RWPE2 (cell line): Measurements from ENCODE around the gene ATP5F1E.

Source experiments
- ATAC-seq: fragments of 200-7000 bp; cut with Tn5 transposase; 3 replicates; pipeline ENCODE4 v1.9.1; 2021; ENCODE audit warnings: low read depth
- DNase-seq: peaks from one replicate; pipeline ENCODE4 v3.0.0-alpha.2; 2020; ENCODE audit warnings: low spot score
- H3K27ac ChIP-seq: fragments of 450-650 bp; 2 replicates; pipeline ENCODE4 v1.5.1; 2017; ENCODE audit warnings: mild to moderate bottlenecking; ENCODE audit not compliant: poor library complexity, severe bottlenecking
- H3K27me3 ChIP-seq: fragments of 250-450 bp; sonication (Bioruptor Pico); 2 replicates; pipeline ENCODE4 v1.5.1; 2021; ENCODE audit warnings: mild to moderate bottlenecking, moderate library complexity; ENCODE audit not compliant: insufficient read depth, poor library complexity, severe bottlenecking
- H3K36me3 ChIP-seq: fragments of 250-450 bp; sonication (Bioruptor Pico); 2 replicates; pipeline ENCODE4 v1.5.1; 2020; ENCODE audit warnings: low read depth, mild to moderate bottlenecking, moderate library complexity
- H3K4me1 ChIP-seq: fragments of 250-450 bp; sonication (Bioruptor Pico); 2 replicates; pipeline ENCODE4 v1.5.1; 2021; ENCODE audit warnings: mild to moderate bottlenecking, moderate library complexity; ENCODE audit not compliant: insufficient read depth, poor library complexity, severe bottlenecking
- H3K4me3 ChIP-seq: fragments of 250-450 bp; sonication (Bioruptor Pico); 2 replicates; pipeline ENCODE4 v1.5.1; 2021; ENCODE audit warnings: mild to moderate bottlenecking, moderate library complexity; ENCODE audit not compliant: severe bottlenecking
- H3K9me3 ChIP-seq: fragments of 250-450 bp; sonication (Bioruptor Pico); 2 replicates; pipeline ENCODE4 v1.5.1; 2021; ENCODE audit warnings: mild to moderate bottlenecking, moderate library complexity; ENCODE audit not compliant: severe bottlenecking
- TF ChIP-seq, protein P1 (sequence below): fragments of 450-650 bp; IDR thresholded peaks from one replicate; pipeline ENCODE4 v1.5.1; 2017; ENCODE audit warnings: mild to moderate bottlenecking, moderate library complexity; ENCODE audit not compliant: poor library complexity, severe bottlenecking

ATP5F1E gene

DNA sequence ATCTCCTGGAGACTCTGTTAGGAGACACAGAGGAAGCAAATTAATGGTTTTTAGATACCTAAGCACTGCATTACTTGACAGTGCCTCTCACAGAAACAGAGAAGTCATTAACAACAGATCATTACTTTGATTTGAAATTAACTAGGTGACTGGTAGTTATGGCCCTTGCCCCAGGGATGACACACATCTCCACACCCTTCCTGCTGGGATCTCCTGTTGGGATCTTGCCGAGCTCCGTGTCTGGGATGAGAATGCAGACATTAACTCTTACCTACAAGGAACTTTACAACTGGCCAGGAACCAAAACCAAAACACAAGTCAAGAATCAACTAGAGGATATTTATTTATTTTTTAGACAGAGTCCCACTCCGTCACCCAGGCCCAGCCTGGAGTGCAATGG is 12.7 kb upstream of the ATP5F1E start:
- TF ChIP-seq, protein P1, sequence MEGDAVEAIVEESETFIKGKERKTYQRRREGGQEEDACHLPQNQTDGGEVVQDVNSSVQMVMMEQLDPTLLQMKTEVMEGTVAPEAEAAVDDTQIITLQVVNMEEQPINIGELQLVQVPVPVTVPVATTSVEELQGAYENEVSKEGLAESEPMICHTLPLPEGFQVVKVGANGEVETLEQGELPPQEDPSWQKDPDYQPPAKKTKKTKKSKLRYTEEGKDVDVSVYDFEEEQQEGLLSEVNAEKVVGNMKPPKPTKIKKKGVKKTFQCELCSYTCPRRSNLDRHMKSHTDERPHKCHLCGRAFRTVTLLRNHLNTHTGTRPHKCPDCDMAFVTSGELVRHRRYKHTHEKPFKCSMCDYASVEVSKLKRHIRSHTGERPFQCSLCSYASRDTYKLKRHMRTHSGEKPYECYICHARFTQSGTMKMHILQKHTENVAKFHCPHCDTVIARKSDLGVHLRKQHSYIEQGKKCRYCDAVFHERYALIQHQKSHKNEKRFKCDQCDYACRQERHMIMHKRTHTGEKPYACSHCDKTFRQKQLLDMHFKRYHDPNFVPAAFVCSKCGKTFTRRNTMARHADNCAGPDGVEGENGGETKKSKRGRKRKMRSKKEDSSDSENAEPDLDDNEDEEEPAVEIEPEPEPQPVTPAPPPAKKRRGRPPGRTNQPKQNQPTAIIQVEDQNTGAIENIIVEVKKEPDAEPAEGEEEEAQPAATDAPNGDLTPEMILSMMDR, result no peak
- Histone ChIP-seq H3K27me3 (no peaks in the 10 kb centered on the region), H3K36me3 (peaks cover 20% of the 10 kb centered on the region), H3K4me3 (no peak overlapping the region), H3K4me1 (peaks cover 38% of the 10 kb centered on the region), H3K27ac (peak overlapping the region; percentile 55), H3K9me3 (no peaks in the 10 kb centered on the region)
- DNase-seq (no peak), ATAC-seq (no peak)

DNA sequence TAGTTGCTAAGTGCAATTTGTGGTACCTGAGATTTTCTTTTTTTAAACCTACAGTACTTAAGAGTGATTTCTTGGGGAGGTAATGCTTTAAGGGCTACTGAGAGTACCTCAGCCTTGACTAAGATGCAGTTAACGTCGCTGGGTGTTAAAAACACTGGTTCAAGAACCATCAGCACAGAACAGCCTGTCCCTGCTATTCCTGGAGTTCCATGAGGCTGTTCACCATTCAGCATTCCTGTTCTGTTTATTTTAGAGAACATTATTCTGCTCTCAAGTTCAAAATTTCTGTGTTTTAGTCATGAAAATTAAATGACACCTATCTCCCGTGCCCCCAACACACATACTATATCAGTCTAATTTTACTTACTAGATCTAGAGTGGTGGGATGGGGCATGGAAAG is 12.2 kb upstream of the ATP5F1E start:
- TF ChIP-seq, protein P1, result no peak
- no peak overlapping the region for H3K4me3 ChIP-seq
- H3K9me3 ChIP-seq, result no peaks in the 10 kb centered on the region
- DNase-seq, result no peak
- ATAC-seq, result no peak
- no peaks in the 10 kb centered on the region for H3K27me3 ChIP-seq
- H3K36me3 ChIP-seq, result peaks cover 25% of the 10 kb centered on the region
- H3K4me1 ChIP-seq, result peaks cover 43% of the 10 kb centered on the region
- H3K27ac ChIP-seq, result peak overlapping the region; percentile 55

DNA sequence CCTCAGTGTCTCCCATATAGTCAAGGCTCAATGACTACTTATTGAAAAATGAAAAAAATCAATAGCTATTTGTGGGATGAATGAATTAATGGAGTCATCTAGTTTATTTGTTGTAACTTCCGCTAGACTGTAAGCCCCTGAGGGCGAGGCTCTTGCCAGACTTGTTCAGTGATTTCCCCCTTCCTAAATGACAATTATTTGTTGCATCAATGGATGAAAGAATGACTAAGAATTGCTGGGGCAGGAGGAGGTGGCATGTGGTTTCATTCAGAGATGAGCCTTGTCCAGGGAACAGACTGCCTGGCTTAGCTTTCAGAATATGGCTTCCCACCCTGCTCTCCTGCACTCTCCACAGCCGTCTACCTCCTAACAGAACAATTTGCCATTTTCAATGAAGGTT is 11.6 kb upstream of the ATP5F1E start:
- Histone ChIP-seq H3K36me3 (peaks cover 31% of the 10 kb centered on the region), H3K9me3 (no peaks in the 10 kb centered on the region), H3K4me3 (no peak overlapping the region), H3K27ac (peak overlapping the region; percentile 55), H3K27me3 (no peaks in the 10 kb centered on the region), H3K4me1 (peaks cover 49% of the 10 kb centered on the region)
- TF ChIP-seq, protein P1, result no peak
- ATAC-seq (no peak), DNase-seq (no peak)

DNA sequence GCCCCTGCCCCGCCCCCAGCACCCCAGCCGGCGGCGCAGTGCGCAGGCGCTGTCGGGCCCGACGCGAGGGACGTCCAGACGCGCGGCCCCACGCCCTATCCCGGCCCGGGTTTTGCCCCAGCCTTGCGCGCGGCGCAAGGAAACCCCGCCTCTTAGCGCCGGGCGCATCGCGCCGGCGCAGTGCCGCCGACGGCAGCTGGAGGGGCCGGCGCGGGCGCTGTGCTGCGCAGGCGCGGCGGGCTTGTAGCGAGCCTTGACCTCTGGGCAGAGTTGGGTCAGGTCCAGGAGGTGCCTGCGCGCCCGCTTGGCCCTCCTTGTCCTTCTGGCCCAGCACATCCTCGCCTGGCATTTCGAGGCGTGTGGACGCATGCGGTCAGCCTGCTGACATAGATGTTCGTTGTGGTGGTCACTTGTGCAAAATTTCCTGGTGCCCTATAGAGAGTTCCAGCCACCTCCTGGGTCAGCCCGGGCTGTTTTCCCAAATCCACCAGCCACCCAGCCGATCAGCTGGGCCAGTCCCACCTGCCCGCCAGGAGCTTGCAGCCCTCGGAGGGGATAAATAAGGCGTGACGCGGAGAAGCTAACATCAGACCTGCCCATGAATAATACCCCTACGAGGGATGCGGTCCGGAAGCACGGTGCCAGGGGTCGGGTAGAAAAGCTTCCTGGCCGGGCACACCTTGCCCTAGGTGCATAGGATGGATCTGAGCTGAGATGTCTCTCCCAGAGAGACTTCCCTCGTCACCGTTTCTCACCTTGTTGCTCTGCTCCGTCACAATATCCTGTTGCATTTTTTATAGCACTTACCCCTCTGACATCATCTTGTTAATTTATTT is 10.9 kb upstream of the ATP5F1E start:
- peak; percentile 99 for DNase-seq
- peaks cover 43% of the 10 kb centered on the region for H3K4me1 ChIP-seq

More for the DNA sequence above, 10.9 kb upstream of the ATP5F1E start:
- H3K27ac ChIP-seq, result peak overlapping the region; percentile 55
- no peaks in the 10 kb centered on the region for H3K27me3 ChIP-seq
- peaks cover 37% of the 10 kb centered on the region for H3K36me3 ChIP-seq
- peak overlapping the region; percentile 84 for H3K4me3 ChIP-seq
- peak; percentile 95 for ATAC-seq
- H3K9me3 ChIP-seq, result no peaks in the 10 kb centered on the region
- TF ChIP-seq, protein P1, result no peak
